Neuronal stem cell (in vitro differentiated cells): ENCODE results near the gene HOXC10.

ENCODE experiments used
- DNase-seq: peaks from one replicate; pipeline ENCODE4 v3.0.0-alpha.2; 2013; ENCODE audit warnings: low spot score
- H2AFZ ChIP-seq: one replicate; pipeline ENCODE4 v1.6.1; 2013; ENCODE audit warnings: mild to moderate bottlenecking, low read length, inconsistent platforms
- H2AK5ac ChIP-seq: 2 replicates; pipeline ENCODE4 v1.6.1; 2013; ENCODE audit warnings: low read depth, mild to moderate bottlenecking, inconsistent platforms, low read length, moderate library complexity, mixed read lengths
- H2BK120ac ChIP-seq: 2 replicates; pipeline ENCODE4 v1.6.1; 2013; ENCODE audit warnings: low read depth, mild to moderate bottlenecking, inconsistent platforms, low read length, moderate library complexity, mixed read lengths
- H2BK12ac ChIP-seq: one replicate; pipeline ENCODE4 v1.6.1; 2013; ENCODE audit warnings: low read length, inconsistent platforms
- H2BK15ac ChIP-seq: 2 replicates; pipeline ENCODE4 v1.6.1; 2013; ENCODE audit warnings: mild to moderate bottlenecking, low read length, inconsistent platforms, mixed read lengths
- H2BK5ac ChIP-seq: one replicate; pipeline ENCODE4 v1.6.1; 2013; ENCODE audit warnings: inconsistent platforms, mild to moderate bottlenecking, low read length, moderate library complexity
- H3K14ac ChIP-seq: one replicate; pipeline ENCODE4 v1.6.1; 2013; ENCODE audit warnings: low read length, inconsistent platforms
- H3K18ac ChIP-seq: 2 replicates; pipeline ENCODE4 v1.6.1; 2013; ENCODE audit warnings: low read length, inconsistent platforms
- H3K23ac ChIP-seq: 2 replicates; pipeline ENCODE4 v1.6.1; 2013; ENCODE audit warnings: low read depth, mild to moderate bottlenecking, mixed read lengths, low read length, inconsistent platforms; ENCODE audit not compliant: poor library complexity
- H3K27ac ChIP-seq: replicated peaks from 3 replicates; pipeline ENCODE4 v1.5.1; 2013; ENCODE audit warnings: low read length, inconsistent platforms
- H3K27me3 ChIP-seq, 3 experiments: 2 replicates each; pipeline ENCODE4 v1.6.1; 2013; ENCODE audit warnings: low read length in 3 of 3, mild to moderate bottlenecking in 2 of 3, inconsistent platforms in 1 of 3, low read depth in 1 of 3, mixed read lengths in 1 of 3, moderate library complexity in 1 of 3; ENCODE audit not compliant: control insufficient read depth in 3 of 3, insufficient read depth in 3 of 3
- H3K36me3 ChIP-seq, 2 donors: replicated peaks in 1 of 2; 2 replicates each; pipeline ENCODE4 v1.6.1; 2013; ENCODE audit warnings: low read length in 2 of 2; ENCODE audit not compliant: control insufficient read depth in 2 of 2, insufficient read depth in 2 of 2
- H3K4ac ChIP-seq: 2 replicates; pipeline ENCODE4 v1.6.1; 2013; ENCODE audit warnings: inconsistent platforms, mild to moderate bottlenecking, low read length, moderate library complexity
- H3K4me1 ChIP-seq, 2 donors: 1 replicate in 1 of 2; 2 replicates in 1 of 2; pipeline ENCODE4 v1.6.1; 2013; ENCODE audit warnings: low read length in 2 of 2, low read depth in 1 of 2; ENCODE audit not compliant: control insufficient read depth in 2 of 2, insufficient read depth in 1 of 2
- H3K4me2 ChIP-seq: one replicate; pipeline ENCODE4 v1.6.1; 2013; ENCODE audit warnings: mild to moderate bottlenecking, low read length, inconsistent platforms; ENCODE audit not compliant: insufficient read depth, poor library complexity, severe bottlenecking
- H3K4me3 ChIP-seq, 2 donors: 2 replicates each; pipeline ENCODE4 v1.5.1; 2013; ENCODE audit warnings: low read length in 2 of 2, mild to moderate bottlenecking in 2 of 2, inconsistent platforms in 1 of 2, moderate library complexity in 1 of 2
- H3K79me1 ChIP-seq: one replicate; pipeline ENCODE4 v1.6.1; 2013; ENCODE audit warnings: low read depth, mild to moderate bottlenecking, inconsistent platforms, low read length, moderate library complexity
- H3K9ac ChIP-seq: one replicate; pipeline ENCODE4 v1.6.1; 2013; ENCODE audit warnings: mild to moderate bottlenecking, low read depth, low read length, inconsistent platforms; ENCODE audit not compliant: poor library complexity
- H3K9me3 ChIP-seq, 2 donors: replicated peaks in 1 of 2; 2 replicates each; pipeline versions ENCODE3 to v1.6.1; 2013; ENCODE audit warnings: low read length in 2 of 2, mild to moderate bottlenecking in 2 of 2, inconsistent platforms in 1 of 2, low read depth in 1 of 2, mixed read lengths in 1 of 2, moderate library complexity in 1 of 2; ENCODE audit not compliant: control insufficient read depth in 2 of 2, insufficient read depth in 1 of 2
- H4K8ac ChIP-seq: one replicate; pipeline ENCODE4 v1.6.1; 2013; ENCODE audit warnings: low read depth, mild to moderate bottlenecking, inconsistent platforms, low read length, moderate library complexity
- H4K91ac ChIP-seq: one replicate; pipeline ENCODE4 v1.6.1; 2013; ENCODE audit warnings: low read length, low read depth, mild to moderate bottlenecking, inconsistent platforms; ENCODE audit not compliant: poor library complexity
- WGBS, 2 donors: extraction: QIAGEN DNeasy Blood & Tissue Kit; methylation state at CpG; one replicate each; pipeline ENCODE4 v1.1.7; 2013; ENCODE audit warnings: missing lambda C conversion rate in 2 of 2, mixed read lengths in 1 of 2; ENCODE audit not compliant: insufficient read length in 2 of 2, insufficient replicate concordance in 1 of 2; ENCODE audit errors: extremely low coverage in 2 of 2; 5-methylcytosine and 5-hydroxymethylcytosine counted together

Gene HOXC10

DNA sequence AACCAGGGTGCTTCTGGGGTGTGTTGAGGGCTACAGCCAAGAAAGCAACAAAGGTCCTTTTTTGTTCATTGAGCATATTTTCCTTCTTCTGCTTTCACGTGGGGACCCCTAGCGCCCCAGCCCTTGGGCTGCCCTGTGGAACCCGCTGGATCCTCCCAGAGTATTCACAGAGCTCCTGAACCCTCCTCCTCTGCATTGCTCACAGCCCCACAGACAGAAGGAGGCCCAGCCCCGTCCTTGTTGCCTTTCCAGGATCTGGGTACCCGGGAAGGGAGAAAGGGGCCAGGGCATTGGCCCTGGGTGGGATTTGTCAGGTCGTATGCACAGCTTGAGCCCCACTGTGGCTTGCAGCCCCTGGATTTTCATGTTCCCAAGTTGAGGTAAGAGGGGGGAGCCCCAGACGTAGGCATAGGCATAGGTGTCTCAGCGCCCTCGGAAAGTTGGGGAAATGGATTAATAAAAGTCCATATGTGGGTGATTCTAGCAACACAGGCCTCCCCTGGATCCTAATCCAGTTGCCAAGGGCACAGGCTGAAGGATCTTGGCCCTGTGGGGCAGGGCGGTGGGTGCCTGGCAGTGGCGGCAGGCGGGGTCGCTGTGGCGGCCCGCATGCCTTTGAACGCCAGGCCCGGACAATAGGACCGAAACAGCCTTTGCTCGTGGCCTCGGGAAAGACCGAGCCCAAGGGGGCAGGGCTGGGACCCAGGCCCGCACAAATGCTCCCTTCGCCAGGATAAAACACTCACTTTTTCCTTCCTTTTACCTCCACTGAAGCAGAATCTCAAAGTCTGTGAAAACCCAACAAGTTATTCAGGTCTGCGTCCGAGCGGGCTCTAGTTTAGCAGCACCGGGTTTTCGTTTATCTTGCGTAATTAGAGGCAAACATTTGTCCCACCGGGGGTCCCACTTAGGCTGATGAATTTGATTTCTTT, 3.0 kb upstream of the HOXC10 start:
- Histone ChIP-seq H3K27me3 (peaks cover 55 to 98% (median 97%) of the 10 kb centered on the region in 3 experiments), H3K9ac (no peak overlapping the region), H3K23ac (no peak overlapping the region), H3K18ac (no peak overlapping the region), H3K79me1 (no peaks in the 10 kb centered on the region), H3K9me3 (peaks cover 0 to 21% of the 10 kb centered on the region in 2 donors), H4K8ac (no peak overlapping the region), H2AK5ac (no peak overlapping the region), H2BK15ac (no peak overlapping the region), H2BK12ac (no peak overlapping the region), H2BK5ac (no peak overlapping the region), H3K36me3 (no peaks in the 10 kb centered on the region), H4K91ac (no peak overlapping the region), H3K4me3 (no peak overlapping the region), H3K4me2 (no peak overlapping the region), H2BK120ac (no peak overlapping the region), H3K14ac (no peak overlapping the region), H3K4ac (no peak overlapping the region), H2AFZ (no peak overlapping the region), H3K4me1 (peaks cover 0 to 3% of the 10 kb centered on the region in 2 donors), H3K27ac (no peak overlapping the region)
- no peak for DNase-seq
- WGBS, 2 donors: no CpG with 5 or more reads among the region's 30 CpGs

DNA sequence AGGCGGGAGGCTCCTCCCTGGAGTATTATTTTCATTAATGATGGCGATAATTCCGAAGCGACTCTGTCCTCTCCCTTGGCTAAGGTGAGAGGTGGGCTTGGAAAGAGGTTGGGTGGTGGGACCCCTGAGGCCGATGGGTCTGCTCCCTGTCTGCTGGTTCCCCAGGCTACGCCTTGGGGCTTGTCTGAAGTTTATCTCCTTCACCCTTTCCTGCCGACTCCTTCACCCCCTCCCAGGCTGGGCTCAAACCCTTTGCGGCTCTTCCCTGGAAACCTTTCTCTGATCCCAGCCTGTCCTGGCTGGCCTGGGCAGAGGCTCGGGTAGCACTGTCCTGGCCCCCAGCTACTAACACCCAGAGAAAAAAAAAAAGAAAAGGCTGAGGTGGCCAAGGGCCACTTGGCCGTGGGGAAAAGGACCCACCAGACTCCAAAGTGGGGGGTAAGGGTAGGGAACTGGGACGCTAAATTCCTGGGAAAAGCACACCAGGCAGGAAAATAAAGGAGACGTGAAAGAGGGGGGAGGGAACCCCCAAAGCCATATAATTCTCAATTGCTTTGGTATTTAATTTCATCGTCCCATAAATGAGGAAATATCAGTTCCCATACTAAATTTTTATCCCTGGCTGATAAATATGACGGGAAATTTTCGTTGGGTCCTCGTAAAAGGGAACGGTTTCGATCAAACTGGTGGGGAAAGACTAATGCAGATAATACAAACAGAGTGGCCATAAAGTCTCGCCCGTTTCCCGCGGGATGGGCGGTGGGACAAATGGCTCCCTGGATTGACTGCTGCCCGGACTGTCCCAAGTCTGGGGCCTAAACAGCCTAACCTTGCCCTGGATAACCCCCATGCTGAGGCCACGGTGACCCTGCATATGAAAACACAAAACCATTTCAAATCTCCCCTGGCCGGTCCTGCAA, 2.0 kb upstream of the HOXC10 start:
- Histone ChIP-seq H3K4me2 (no peak overlapping the region), H3K18ac (no peak overlapping the region), H3K23ac (no peak overlapping the region), H3K9ac (no peak overlapping the region), H2AK5ac (no peak overlapping the region), H2AFZ (no peak overlapping the region), H3K4me3 (no peak overlapping the region), H3K27me3 (peaks cover 54 to 98% (median 97%) of the 10 kb centered on the region in 3 experiments), H2BK5ac (no peak overlapping the region), H3K4me1 (peaks cover 0 to 3% of the 10 kb centered on the region in 2 donors), H2BK15ac (no peak overlapping the region), H2BK12ac (no peak overlapping the region), H3K9me3 (peaks cover 0 to 18% of the 10 kb centered on the region in 2 donors), H3K27ac (no peak overlapping the region), H4K8ac (no peak overlapping the region), H3K4ac (no peak overlapping the region), H3K36me3 (no peaks in the 10 kb centered on the region), H3K79me1 (no peaks in the 10 kb centered on the region), H4K91ac (no peak overlapping the region), H2BK120ac (no peak overlapping the region), H3K14ac (no peak overlapping the region)
- DNase-seq: no peak
- WGBS, 2 donors: no CpG with 5 or more reads among the region's 26 CpGs

GRCh38 chr12:53983568-53983949, 1.4 kb upstream of the HOXC10 start:
- H3K9ac ChIP-seq: no peak overlapping the region
- no peak for DNase-seq
- H3K27me3 ChIP-seq: peaks cover 56 to 99% (median 98%) of the 10 kb centered on the region in 3 experiments
- H3K79me1 ChIP-seq: no peaks in the 10 kb centered on the region
- no peak overlapping the region for H4K8ac ChIP-seq
- H3K18ac ChIP-seq: no peak overlapping the region
- no peaks in the 10 kb centered on the region for H3K36me3 ChIP-seq
- no peak overlapping the region for H3K27ac ChIP-seq
- no peak overlapping the region for H3K23ac ChIP-seq
- peaks cover 0 to 3% of the 10 kb centered on the region in 2 donors for H3K4me1 ChIP-seq
- H2BK12ac ChIP-seq: no peak overlapping the region
- H3K4me3 ChIP-seq: no peak overlapping the region
- H4K91ac ChIP-seq: no peak overlapping the region
- H3K14ac ChIP-seq: no peak overlapping the region
- no CpG with 5 or more reads among the region's 17 CpGs for WGBS, 2 donors
- no peak overlapping the region for H2AFZ ChIP-seq
- H2AK5ac ChIP-seq: no peak overlapping the region
- H2BK5ac ChIP-seq: no peak overlapping the region
- peaks cover 0 to 17% of the 10 kb centered on the region in 2 donors for H3K9me3 ChIP-seq
- H3K4ac ChIP-seq: no peak overlapping the region
- no peak overlapping the region for H2BK120ac ChIP-seq
- H3K4me2 ChIP-seq: no peak overlapping the region
- H2BK15ac ChIP-seq: no peak overlapping the region
